Suppressor macrophage treated with lipopolysaccharide for 1 hour (primary cell): ENCODE data around the gene MTG2.

ENCODE experiments used
- DNase-seq, 3 donors: peaks; one replicate each; pipeline ENCODE4 v3.0.0-alpha.2; 2020 to 2022

The MTG2 gene

DNA sequence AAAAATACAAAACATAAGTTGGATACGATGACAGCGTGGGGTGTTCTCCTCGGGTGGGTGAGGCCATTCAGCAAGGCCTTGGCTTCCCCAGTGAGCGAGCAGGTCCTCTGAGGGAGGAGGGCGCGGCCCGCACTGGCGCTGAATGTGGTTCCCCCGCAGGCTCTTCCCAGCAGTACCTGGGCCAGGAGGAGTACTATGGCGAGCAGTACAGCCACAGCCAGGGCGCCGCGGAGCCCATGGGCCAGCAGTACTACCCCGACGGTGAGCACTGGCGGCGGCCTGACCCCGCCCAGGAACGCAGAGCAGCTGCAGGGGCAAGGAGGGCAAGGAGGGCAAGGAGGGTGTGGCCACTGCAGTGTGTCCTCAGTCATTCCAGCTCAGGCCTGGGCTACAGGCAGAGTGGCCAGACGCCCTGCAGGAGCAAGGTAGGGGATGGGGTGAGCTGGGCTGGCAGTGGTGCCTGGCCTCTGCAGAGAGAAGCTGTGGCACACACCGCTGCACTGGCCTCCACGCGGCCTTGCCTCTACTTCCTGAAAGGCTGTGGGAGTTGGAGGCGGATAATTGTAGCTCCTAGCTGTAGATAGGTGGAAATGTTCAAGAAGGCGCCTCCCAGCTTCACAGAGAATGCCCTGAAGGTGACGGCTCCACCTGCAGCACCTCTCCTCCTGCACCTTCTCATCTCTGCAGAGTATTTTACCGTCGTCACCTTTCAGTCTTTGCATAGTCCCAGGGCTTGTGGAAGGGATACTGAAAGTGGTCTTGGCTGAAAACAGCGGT lies 18.7 kb upstream of the MTG2 start:
- DNase-seq: no peak

GRCh38 chr20:62164879-62165761 lies 17.7 kb upstream of the MTG2 start:
- DNase-seq: no peak

GRCh38 chr20:62165762-62166399 lies 16.9 kb upstream of the MTG2 start:
- DNase-seq: no peak

DNA sequence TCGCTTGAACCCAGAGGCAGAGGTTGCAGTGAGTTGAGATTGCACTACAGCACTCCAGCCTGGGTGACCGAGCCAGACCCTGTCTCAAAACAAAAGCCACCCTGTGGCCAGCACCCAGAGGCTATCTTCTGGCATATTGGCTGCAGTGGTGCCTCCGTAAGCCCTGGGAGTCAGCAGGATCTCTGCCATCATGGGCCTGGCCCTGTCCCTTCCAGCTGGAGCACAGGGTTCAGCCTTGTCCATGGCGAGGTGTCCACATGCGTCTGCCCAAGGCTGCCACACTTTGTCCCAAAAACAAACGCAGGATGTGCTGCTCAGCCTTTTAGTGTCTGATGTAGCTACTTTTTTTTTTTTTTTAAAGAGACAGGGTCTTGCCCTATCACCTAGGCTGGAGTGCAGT lies 15.4 kb upstream of the MTG2 start:
- DNase-seq: no peak

GRCh38 chr20:62168061-62168460 lies 14.8 kb upstream of the MTG2 start:
- DNase-seq: no peak

- no peak for DNase-seq
Observed at GRCh38 chr20:62168890-62169435, 13.9 kb upstream of the MTG2 start.

GRCh38 chr20:62170536-62170935 lies 12.3 kb upstream of the MTG2 start:
- DNase-seq: no peak

DNA sequence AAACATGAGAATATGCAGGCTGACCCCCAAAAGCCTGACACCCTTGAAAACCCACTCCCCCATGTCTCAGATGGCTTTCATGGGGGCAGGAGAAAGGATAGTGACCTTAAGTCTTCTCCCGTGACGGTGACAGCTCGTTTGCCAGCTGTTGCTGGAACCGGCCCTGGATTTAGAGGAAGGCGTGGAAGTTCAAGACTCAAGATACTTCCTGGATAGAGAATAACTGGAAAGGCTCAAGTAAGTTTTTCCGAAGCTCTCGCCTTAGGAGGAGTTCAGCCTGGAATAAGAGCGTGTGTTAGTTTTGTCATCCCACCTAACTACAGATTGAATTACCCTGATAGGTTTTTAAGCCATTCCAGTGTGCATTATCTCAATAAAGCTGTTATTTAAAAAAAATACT lies 11.6 kb upstream of the MTG2 start:
- DNase-seq: no peak

DNA sequence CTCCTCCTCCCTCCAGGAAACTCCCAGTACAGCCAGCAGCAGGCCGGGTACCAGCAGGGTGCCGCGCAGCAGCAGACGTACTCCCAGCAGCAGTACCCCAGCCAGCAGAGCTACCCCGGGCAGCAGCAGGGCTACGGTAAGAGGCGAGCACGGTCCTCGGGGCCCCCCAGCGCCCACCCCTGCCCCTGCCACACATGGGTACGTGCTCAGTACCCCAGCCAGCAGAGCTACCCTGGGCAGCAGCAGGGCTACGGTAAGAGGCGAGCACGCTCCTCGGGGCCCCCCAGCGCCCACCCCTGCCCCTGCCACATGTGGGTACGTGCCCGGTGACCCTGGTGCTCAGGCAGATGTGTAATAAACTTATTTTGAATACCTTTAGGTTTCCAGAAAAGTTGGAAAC lies 10.2 kb upstream of the MTG2 start:
- no peak for DNase-seq

DNA sequence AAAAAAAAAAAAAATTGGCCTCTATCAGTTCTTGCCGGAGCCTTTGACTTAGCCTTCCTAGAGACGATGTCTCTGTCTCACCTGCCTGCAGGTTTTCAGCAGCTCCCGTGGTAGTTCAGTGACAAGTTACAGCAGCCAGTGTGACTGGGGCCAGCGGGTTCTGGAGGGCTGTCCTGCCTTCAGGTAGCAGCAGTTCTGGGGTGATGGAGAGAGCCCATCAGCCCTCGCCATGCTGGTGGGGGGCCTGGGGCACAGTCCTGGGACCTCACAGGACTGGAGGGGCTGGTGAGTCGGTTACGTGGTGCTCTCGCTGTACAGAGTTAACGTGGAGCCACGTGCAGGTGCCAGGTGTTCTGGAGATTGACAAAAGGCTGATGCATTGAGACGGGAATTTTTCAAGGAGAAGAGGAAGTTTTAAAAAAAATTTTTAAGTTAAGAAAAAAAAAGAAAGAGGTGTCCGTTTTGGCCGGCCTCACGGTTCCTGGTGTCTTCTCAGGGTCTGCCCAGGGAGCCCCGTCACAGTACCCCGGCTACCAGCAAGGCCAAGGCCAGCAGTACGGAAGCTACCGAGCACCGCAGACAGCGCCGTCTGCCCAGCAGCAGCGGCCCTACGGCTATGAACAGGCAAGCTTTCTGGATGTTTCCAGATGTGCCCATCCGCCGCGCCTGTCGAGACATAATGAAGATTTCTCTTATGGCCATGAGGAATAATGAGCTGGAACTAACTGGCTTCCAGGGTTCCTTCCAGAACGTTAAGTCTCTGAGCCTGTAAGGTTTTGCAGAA lies 8.6 kb upstream of the MTG2 start:
- DNase-seq: no peak

DNA sequence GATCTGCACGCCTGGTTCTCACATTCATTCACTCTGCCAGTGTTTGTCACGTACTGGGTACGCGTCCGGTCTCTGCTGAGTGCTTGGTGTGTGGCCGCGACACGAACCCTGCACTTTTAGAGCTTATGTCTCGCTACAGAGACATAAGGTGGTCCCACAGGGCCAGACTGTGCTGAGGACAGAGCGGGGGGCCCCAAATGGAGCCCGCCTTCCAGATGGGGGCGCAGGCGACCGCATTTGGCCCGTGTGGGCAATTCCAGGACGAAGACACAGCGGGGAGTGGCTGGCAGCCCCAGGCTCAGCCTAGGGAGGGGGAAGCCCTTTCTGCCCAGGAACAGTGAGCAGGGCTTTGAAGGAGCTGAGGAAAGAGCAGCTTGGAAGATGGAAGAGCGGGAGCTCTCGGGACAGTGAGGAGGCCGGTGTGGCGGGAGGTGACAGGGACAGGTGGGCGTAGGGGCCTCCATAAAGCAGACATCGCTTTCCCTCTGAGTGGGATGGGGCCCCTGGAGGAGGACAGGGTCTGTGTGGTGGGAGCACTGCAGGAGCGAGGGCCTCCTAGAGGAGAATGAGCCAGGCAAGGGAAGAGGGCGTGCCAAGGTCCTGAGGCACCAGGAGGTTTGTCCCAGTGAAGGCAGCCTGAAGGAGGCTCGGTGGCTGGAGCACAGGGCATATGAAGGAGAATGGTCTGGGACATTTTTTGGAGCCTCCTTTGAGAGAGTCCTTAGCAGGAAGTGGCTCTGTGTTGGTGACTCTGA lies 7.8 kb upstream of the MTG2 start:
- no peak for DNase-seq

GRCh38 chr20:62175711-62176110 lies 7.1 kb upstream of the MTG2 start:
- DNase-seq: no peak

GRCh38 chr20:62176866-62177265 lies 6.0 kb upstream of the MTG2 start:
- no peak for DNase-seq

- DNase-seq: no peak
Observed at GRCh38 chr20:62177307-62177706, 5.5 kb upstream of the MTG2 start.

GRCh38 chr20:62178316-62179161 lies 4.3 kb upstream of the MTG2 start:
- no peak for DNase-seq

GRCh38 chr20:62179162-62179504 lies 3.7 kb upstream of the MTG2 start:
- no peak for DNase-seq

GRCh38 chr20:62181808-62182207 lies 1.0 kb upstream of the MTG2 start:
- no peak for DNase-seq

GRCh38 chr20:62183426-62184142 lies 756 bp downstream of the MTG2 start:
- peak in 2 of 3 donors; percentile 7 to 14 for DNase-seq

- no peak for DNase-seq
Observed at GRCh38 chr20:62186096-62186426, 3.2 kb downstream of the MTG2 start.
